Lung (tissue), 12 donors: Measurements from ENCODE around the gene GOSR2. TPM values are rescaled to one million over a fixed set of nuclear protein-coding genes. Genes with fewer than 3 reads are reported as not detected.

Experiments used
- ATAC-seq: fragments of 200-7000 bp; cut with Tn5 transposase; one replicate; pipeline ENCODE4 v1.9.1; 2020; ENCODE audit warnings: moderate number of reproducible peaks; ENCODE audit not compliant: insufficient read depth, low FRiP score
- DNase-seq, 3 donors: peaks; one replicate each; pipeline ENCODE4 v3.0.0-alpha.2; 2013 to 2017
- H3K27ac ChIP-seq, 2 donors: one replicate each; pipeline ENCODE4 v1.5.1; 2013; ENCODE audit warnings: mild to moderate bottlenecking in 2 of 2, moderate library complexity in 2 of 2, control low read depth in 1 of 2, inconsistent platforms in 1 of 2, low read depth in 1 of 2, low read length in 1 of 2
- H3K27me3 ChIP-seq, 3 donors: one replicate each; pipeline ENCODE4 v1.5.1; 2013; ENCODE audit warnings: low read length in 2 of 3; ENCODE audit not compliant: control insufficient read depth in 3 of 3, insufficient read depth in 3 of 3
- H3K36me3 ChIP-seq, 4 donors: one replicate each; pipeline ENCODE4 v1.5.1; 2013; ENCODE audit warnings: low read length in 4 of 4, mild to moderate bottlenecking in 1 of 4, moderate library complexity in 1 of 4; ENCODE audit not compliant: control insufficient read depth in 4 of 4, insufficient read depth in 4 of 4
- H3K4me1 ChIP-seq, 5 donors: one replicate each; pipeline ENCODE4 v1.5.1; 2013; ENCODE audit warnings: low read length in 5 of 5, mild to moderate bottlenecking in 2 of 5, moderate library complexity in 1 of 5; ENCODE audit not compliant: control insufficient read depth in 5 of 5, insufficient read depth in 5 of 5
- H3K4me3 ChIP-seq: one replicate; pipeline ENCODE4 v1.5.1; 2013; ENCODE audit warnings: mild to moderate bottlenecking, control low read depth, moderate library complexity
- H3K9ac ChIP-seq, 2 donors: one replicate each; pipeline ENCODE4 v1.5.1; 2013; ENCODE audit warnings: low read length in 2 of 2, control low read depth in 1 of 2; ENCODE audit not compliant: insufficient read depth in 1 of 2
- H3K9me3 ChIP-seq, 4 donors: one replicate each; pipeline ENCODE4 v1.5.1; 2013; ENCODE audit warnings: low read length in 3 of 4, mild to moderate bottlenecking in 1 of 4, moderate library complexity in 1 of 4; ENCODE audit not compliant: control insufficient read depth in 4 of 4, insufficient read depth in 3 of 4
- WGBS, 2 donors: extraction: QIAGEN DNeasy Blood & Tissue Kit; methylation state at CpG; one replicate each; pipeline ENCODE4 v1.1.7; 2013; 5-methylcytosine and 5-hydroxymethylcytosine counted together
- polyA plus RNA-seq, 2 donors: library from polyadenylated mRNA; stranded (reverse); fragments of 200-250 nt; gene quantifications; one replicate each; pipeline ENCODE4 v1.2.1, GENCODE V29; 2013
- total RNA-seq, 2 donors: library from RNA; depleted of rRNA in 1 of 2; stranded (reverse); fragments of >200 nt in 1 of 2; gene quantifications; one replicate each; pipeline ENCODE4 v1.2.1, GENCODE V29; 2014 to 2021
- TF ChIP-seq, protein P1 (sequence below): IDR thresholded peaks from 2 replicates; pipeline ENCODE4 v1.5.1; 2012; ENCODE audit warnings: mild to moderate bottlenecking; ENCODE audit errors: control extremely low read depth, extremely low read depth
- donor health status: control.
- donor health status: control.
- donor health status: Bipolar disorder and iron deficiency.
- donor health status: healthy.
- donor health status: DM: yes; HTN: yes; CAD: no.

Gene GOSR2
- total and polyA plus RNA-seq, 4 donors, result 22.4 to 52.9 (median 42.0) TPM

DNA sequence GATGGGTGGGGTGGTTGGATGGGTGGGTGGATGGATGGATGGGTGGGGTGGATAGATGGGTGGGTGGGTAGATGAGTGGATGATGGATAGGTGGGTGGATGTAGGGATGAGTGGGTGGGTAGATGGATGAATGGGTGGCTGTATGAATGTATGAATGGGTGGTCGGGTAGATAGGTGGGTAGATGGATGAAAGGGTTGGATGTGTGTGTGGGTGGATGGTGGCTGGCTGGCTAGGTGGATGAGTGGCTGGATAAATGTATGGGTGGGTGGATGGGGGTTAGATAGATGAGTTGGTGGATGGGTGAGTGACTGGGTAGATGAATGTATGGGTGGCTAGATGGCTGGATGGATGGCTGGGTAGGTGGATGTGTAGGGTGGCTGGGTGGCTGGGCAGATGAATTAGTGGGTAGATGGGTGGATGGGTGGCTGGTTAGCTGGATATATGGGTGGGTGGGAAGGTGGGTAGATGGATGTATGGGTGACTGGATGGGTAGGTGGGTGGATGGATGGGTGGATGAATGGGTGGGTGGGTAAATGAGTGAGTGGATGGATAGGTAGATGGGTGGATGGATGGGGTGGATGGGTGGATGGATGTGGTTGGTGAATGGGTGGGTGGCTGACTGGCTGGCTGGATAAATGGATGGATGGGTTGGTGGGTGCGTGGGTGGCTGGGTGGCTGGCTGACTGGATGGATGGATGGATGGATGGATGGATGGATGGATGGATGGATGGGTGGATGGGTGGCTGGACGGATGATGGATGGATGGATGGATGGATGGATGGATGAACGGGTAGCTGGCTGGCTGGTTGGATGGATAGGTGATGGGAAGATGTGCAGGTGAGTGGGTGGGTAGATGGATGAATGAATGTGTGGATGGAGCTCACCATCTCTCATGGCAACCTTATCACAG, 18.9 kb upstream of the GOSR2 start:
- WGBS, 2 donors, result 92 to 97% methylated on average over 4 of the region's 4 CpGs
- peaks cover 0 to under 1% (median 0%) of the 10 kb centered on the region in 4 donors for H3K9me3 ChIP-seq
- TF ChIP-seq, protein P1, sequence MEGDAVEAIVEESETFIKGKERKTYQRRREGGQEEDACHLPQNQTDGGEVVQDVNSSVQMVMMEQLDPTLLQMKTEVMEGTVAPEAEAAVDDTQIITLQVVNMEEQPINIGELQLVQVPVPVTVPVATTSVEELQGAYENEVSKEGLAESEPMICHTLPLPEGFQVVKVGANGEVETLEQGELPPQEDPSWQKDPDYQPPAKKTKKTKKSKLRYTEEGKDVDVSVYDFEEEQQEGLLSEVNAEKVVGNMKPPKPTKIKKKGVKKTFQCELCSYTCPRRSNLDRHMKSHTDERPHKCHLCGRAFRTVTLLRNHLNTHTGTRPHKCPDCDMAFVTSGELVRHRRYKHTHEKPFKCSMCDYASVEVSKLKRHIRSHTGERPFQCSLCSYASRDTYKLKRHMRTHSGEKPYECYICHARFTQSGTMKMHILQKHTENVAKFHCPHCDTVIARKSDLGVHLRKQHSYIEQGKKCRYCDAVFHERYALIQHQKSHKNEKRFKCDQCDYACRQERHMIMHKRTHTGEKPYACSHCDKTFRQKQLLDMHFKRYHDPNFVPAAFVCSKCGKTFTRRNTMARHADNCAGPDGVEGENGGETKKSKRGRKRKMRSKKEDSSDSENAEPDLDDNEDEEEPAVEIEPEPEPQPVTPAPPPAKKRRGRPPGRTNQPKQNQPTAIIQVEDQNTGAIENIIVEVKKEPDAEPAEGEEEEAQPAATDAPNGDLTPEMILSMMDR, result no peak
- no peaks in the 10 kb centered on the region for H3K27me3 ChIP-seq
- peaks cover 0 to 2% (median 0%) of the 10 kb centered on the region in 5 donors for H3K4me1 ChIP-seq
- no peaks in the 10 kb centered on the region for H3K36me3 ChIP-seq
- no peak overlapping the region for H3K9ac ChIP-seq
- H3K4me3 ChIP-seq, result no peak overlapping the region
- H3K27ac ChIP-seq, result no peak overlapping the region
- no peak for ATAC-seq
- DNase-seq, result no peak

- no peaks in the 10 kb centered on the region for H3K36me3 ChIP-seq
- TF ChIP-seq, protein P1, result no peak
- H3K27me3 ChIP-seq, result no peaks in the 10 kb centered on the region
- H3K27ac ChIP-seq, result no peak overlapping the region
- no peak overlapping the region for H3K4me3 ChIP-seq
- WGBS, 2 donors, result 69 to 79% methylated on average over 14 of the region's 14 CpGs
- DNase-seq, result no peak
- H3K9ac ChIP-seq, result no peak overlapping the region
- H3K4me1 ChIP-seq, result peaks cover 0 to 2% (median 0%) of the 10 kb centered on the region in 5 donors
- H3K9me3 ChIP-seq, result no peaks in the 10 kb centered on the region
- no peak for ATAC-seq
These were observed 14.8 kb upstream of the GOSR2 start for GRCh38 chr17:46908068-46908737.

GRCh38 chr17:46910179-46910927, 12.6 kb upstream of the GOSR2 start:
- 63 to 84% methylated on average over 10 of the region's 10 CpGs for WGBS, 2 donors
- ATAC-seq (no peak), DNase-seq (no peak)
- Histone ChIP-seq H3K4me3 (no peak overlapping the region), H3K27ac (no peak overlapping the region), H3K9ac (no peak overlapping the region), H3K36me3 (no peaks in the 10 kb centered on the region), H3K27me3 (no peaks in the 10 kb centered on the region), H3K4me1 (peaks cover 0 to 2% (median 0%) of the 10 kb centered on the region in 5 donors), H3K9me3 (no peaks in the 10 kb centered on the region)
- TF ChIP-seq, protein P1, result no peak
